GM19395 (cell line): Measurements from ENCODE around the gene RARG.
"Not testable (repeated sequence)": the region's sequence is repeated elsewhere in the genome, so short reads cannot be mapped to it uniquely, and the experiment has no call there.

Source experiments
- ATAC-seq: cut with Tn5 transposase; IDR thresholded peaks from one replicate; pipeline ENCODE4 v1.9.1; 2021; ENCODE audit warnings: mild to moderate bottlenecking, moderate library complexity; ENCODE audit not compliant: unreplicated experiment

Gene RARG

DNA sequence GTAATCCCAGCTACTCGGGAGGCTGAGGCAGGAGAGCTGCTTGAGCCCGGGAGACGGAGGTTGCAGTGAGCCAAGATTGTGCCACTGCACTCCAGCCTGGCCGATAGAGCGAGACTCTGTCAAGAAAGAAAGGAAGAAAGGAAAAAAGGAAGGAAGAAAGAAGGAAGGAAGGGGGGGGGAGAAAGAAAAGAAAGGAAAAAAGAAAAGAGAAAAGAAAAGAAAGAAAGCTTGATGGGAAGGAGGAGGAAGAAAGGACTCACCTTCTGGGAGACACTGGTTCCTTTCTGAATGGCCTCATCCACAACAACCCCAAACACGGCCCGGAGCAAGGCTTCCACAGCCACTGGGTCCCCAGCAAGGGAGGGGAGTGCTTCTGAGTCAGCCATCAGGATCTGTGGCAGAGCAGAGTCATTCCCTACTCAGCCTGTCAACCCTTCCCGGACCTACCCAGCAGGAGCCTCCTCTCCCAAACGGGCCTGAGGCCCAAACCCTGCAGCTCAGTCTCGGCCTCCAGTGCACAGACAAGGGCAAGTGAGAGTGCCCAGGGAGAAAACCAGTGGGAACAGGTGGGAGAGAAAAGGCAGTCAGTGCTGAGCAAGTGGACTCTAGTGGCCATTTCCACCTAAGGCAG lies 58.8 kb downstream of the RARG start:
- no peak for ATAC-seq

DNA sequence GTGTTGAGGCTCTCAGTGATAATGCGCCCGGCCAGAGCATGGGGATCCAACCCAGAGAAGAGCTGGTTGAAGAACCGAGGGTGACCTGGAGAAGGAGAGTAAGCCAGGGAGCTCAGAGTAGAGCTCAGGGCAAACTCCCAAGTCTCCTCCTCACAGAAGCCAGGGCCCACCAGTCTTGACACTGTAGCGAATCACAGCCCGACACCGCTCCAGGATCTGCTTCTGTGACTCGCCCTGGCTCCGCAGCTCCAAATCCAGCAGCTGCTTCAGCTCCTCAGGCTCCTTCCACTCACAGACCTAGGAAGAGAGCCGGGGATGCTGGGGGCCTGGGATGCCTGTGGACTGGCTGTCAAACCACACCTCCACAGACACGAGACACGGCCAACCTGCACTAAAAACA lies 59.7 kb downstream of the RARG start:
- ATAC-seq = no peak

GRCh38 chr12:53171725-53172329 lies 60.2 kb downstream of the RARG start:
- no peak for ATAC-seq

DNA sequence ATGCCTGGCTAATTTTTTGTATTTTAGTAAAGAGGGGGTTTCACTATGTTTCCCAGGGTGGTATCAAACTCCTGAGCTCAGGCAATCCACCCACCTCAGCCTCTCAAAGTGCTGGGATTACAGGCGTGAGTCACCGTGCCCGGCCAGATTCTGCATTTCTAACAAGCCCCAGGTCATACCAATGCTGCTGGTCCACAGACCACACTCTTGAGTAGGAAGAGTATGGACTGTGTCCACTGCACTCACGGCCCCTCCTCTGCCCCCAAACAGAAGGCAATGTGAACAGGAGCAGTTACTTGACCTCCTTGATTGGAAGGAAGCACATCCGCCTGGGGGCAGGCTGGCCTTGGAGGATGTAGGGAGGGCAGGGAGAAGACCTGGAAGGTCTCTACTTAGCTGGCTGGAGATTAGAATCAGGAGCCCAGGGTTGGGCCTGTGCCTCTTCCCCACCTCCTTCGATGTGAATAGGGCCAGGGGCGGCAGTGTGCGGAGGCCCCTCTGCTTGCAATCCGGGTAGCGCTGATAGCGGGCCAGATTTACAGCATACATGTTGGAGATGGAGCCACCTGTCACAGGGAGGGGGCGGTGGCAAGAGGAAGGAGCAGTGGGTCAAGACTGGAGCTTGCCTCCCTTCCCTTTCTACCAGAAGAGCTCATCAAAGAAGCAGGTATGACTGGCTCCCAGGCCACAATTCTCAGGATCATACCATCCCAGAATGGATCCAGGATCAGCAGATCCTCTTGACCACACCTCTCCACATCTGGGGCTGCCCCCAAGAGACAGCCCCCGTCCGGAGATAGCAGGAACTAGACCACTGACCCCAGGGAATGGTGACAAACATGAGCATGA lies 60.9 kb downstream of the RARG start:
- ATAC-seq = no peak

DNA sequence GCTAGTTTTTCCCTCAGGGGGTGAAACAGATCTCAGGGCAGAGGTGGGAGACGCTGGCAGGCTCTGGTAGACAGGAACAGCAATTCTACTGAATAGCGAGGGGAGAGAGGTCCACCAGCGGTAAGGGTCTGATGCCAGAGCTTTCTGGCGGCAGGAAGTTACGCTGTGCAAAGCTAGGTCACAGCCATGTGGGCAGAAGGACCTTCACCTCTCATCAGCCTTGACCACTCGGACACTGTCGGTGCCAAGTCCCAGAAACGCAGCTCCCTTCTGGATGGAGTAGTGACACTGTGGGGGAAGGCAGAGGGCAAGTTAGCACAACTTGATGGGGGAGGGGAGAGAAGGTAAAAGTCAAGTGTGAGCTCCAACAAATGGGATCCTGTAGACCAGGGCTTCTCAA lies 61.8 kb downstream of the RARG start:
- ATAC-seq = no peak

DNA sequence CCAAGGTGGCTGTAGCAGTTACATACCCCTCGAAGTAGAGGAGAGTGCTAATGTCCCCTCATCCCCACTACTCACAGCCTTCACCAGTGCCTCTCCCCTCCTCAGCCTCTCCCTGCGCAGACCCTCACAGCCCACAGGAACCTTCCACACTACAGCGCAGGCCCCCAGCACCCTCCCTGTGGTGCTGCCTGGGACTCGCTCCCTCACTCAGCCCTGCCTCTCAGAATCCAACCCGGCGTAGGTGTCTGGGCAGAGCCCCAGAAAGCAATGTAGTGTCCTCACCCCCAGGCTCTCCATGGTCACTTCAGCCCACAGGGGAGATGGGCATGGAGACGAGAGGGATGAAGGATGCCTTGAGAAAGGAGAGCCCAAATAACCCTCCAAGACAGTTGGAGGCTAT lies 62.4 kb downstream of the RARG start:
- ATAC-seq = no peak

GRCh38 chr12:53166837-53167236 lies 65.2 kb downstream of the RARG start:
- no peak for ATAC-seq

DNA sequence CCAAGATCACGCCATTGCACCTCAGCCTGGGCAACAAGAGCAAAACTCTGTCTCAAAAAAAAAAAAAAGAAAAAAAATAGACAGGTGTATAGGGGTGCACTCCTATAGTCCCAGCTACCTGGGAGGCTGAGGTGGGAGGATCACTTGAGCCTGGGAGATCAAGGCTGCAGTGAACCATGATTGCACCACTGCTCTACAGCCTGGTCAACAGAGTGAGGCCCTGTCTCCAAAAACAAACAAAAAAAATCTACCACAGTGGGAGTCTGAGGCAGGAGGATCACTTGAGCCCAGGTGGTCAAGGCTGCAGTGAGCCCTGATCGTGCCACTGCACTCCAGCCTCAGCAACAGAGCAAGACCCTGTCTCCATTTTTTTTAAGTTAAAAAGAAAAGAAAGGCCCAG lies 69.0 kb downstream of the RARG start:
- ATAC-seq = not testable (repeated sequence)

DNA sequence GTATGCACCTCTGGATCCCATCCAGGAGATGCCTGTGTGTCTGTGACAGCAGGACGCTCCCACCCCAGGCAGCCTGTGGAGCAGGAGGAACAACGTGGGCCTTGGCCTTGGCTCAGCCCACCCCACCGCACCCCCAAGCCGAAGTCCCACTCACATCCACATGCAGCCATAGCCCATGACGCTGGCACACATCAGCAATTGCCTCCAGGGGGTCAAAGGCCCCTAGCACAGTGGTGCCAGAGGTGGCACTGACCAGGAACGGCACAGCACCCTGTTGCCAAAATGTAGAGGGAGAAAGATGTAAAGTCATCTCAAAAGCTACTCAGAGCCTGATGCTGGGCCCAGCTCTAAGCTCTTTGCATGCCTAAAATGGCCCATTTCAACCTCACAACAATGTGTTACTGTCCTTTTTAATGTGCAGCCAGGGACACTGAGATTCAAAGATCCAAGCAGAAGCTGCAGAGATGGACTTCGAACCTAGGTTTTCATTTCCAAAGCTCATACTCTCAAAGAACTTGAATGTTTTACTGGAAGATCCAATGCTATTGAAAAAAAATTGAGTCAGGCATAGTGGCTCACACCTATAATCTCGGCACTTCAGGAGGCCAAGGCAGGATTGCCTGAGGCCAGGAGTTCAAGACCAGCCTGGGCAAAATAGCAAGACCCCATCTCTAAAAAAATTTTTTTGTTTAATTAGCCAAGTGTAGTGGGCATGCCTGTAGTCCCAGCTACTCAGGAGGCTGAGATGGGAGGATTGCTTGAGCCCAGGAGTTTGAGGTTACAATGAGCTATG lies 70.7 kb downstream of the RARG start:
- no peak for ATAC-seq

- ATAC-seq = no peak
Observed at GRCh38 chr12:53160673-53161072, 71.3 kb downstream of the RARG start.
